Skeletal muscle tissue (tissue), 4 donors: Measurements from ENCODE around the gene IMPG1. TPM values are rescaled to one million over a fixed set of nuclear protein-coding genes. Genes with fewer than 3 reads are reported as not detected.

ENCODE experiments used
- H3K27ac ChIP-seq: one replicate; pipeline ENCODE4 v1.7.0; 2013; ENCODE audit warnings: mild to moderate bottlenecking, low read depth, low read length, inconsistent platforms
- H3K27me3 ChIP-seq, 3 donors: one replicate each; pipeline ENCODE4 v1.7.0; 2013; ENCODE audit warnings: low read length in 3 of 3; ENCODE audit not compliant: control insufficient read depth in 3 of 3, insufficient read depth in 3 of 3
- H3K36me3 ChIP-seq, 3 donors: one replicate each; pipeline ENCODE4 v1.7.0; 2013; ENCODE audit warnings: low read length in 3 of 3; ENCODE audit not compliant: control insufficient read depth in 3 of 3, insufficient read depth in 3 of 3
- H3K4me1 ChIP-seq, 3 donors: one replicate each; pipeline ENCODE4 v1.7.0; 2013; ENCODE audit warnings: low read length in 3 of 3, mild to moderate bottlenecking in 3 of 3; ENCODE audit not compliant: control insufficient read depth in 3 of 3, insufficient read depth in 3 of 3
- H3K4me3 ChIP-seq, 3 donors: one replicate each; pipeline ENCODE4 v1.7.0; 2013; ENCODE audit warnings: low read length in 3 of 3
- H3K9ac ChIP-seq, 3 donors: one replicate each; pipeline ENCODE4 v1.7.0; 2013; ENCODE audit warnings: low read length in 3 of 3, mild to moderate bottlenecking in 3 of 3, moderate library complexity in 2 of 3, low read depth in 1 of 3
- H3K9me3 ChIP-seq, 3 donors: one replicate each; pipeline ENCODE4 v1.7.0; 2013; ENCODE audit warnings: low read length in 3 of 3; ENCODE audit not compliant: control insufficient read depth in 3 of 3
- total RNA-seq: library from RNA; depleted of rRNA; stranded (reverse); fragments of >200 nt; gene quantifications from one replicate; pipeline ENCODE4 v1.2.3, GENCODE V29; 2014
- donor health status: Osteomylitis.

Gene IMPG1
- total RNA-seq, 1 donor from 2014 or later = 0.52 TPM

DNA sequence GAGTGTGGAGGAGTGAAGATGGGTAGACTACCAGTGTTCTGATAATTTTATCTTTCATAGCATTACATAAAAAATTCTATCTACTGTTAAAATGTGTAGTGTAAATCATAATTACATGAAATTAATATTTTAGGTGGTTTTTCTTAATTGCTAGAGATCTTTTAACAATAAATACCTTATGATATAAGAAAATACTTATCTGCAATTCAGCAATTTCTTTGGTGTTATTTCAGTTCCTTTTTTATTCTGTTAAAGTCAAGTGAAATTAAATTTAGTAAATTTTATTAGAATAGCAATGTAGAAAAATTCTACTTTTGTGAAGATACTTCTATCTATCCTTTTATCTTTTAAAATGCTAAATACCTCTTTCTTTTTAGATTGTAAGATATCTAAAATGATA is 104.3 kb downstream of the IMPG1 start:
- Histone ChIP-seq H3K27ac (no peak overlapping the region), H3K36me3 (no peaks in the 10 kb centered on the region), H3K9me3 (no peaks in the 10 kb centered on the region), H3K9ac (no peak overlapping the region), H3K27me3 (no peaks in the 10 kb centered on the region), H3K4me1 (no peaks in the 10 kb centered on the region), H3K4me3 (no peak overlapping the region)

GRCh38 chr6:75963569-75963968 is 108.9 kb downstream of the IMPG1 start:
- Histone ChIP-seq H3K4me1 (no peaks in the 10 kb centered on the region), H3K9ac (no peak overlapping the region), H3K9me3 (no peaks in the 10 kb centered on the region), H3K4me3 (no peak overlapping the region), H3K36me3 (no peaks in the 10 kb centered on the region), H3K27ac (no peak overlapping the region), H3K27me3 (no peaks in the 10 kb centered on the region)

DNA sequence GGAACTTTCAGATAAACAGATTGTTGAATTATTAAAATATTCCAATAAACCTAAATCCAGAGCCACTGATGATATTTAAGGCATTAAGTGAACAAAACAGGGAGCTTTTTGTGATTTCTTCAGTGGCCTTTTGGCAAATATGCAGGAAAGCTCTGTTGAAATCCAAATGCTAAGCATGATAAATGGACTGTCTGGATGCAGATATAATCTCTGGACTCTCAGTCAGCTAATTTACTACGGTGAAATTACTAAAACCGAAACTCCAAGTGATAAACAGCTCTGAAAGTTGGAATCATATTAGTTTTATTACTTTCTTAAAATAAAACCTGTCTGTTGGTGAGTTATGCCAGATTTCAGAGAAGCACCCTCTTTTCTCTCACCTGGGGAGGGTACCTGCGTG is 120.3 kb downstream of the IMPG1 start:
- H3K27me3 ChIP-seq = no peaks in the 10 kb centered on the region
- no peaks in the 10 kb centered on the region for H3K36me3 ChIP-seq
- H3K27ac ChIP-seq = no peak overlapping the region
- H3K9me3 ChIP-seq = no peaks in the 10 kb centered on the region
- H3K4me1 ChIP-seq = no peaks in the 10 kb centered on the region
- H3K4me3 ChIP-seq = no peak overlapping the region
- H3K9ac ChIP-seq = no peak overlapping the region

- H3K9ac ChIP-seq = no peak overlapping the region
- H3K27ac ChIP-seq = no peak overlapping the region
- no peak overlapping the region for H3K4me3 ChIP-seq
- H3K36me3 ChIP-seq = no peaks in the 10 kb centered on the region
- H3K27me3 ChIP-seq = peaks cover 0 to 2% (median 2%) of the 10 kb centered on the region in 3 donors
- H3K9me3 ChIP-seq = no peaks in the 10 kb centered on the region
- H3K4me1 ChIP-seq = no peaks in the 10 kb centered on the region
Measured at GRCh38 chr6:75947935-75948334, 124.5 kb downstream of the IMPG1 start.

GRCh38 chr6:75946146-75946831 is 126.2 kb downstream of the IMPG1 start:
- H3K4me1 ChIP-seq = no peaks in the 10 kb centered on the region
- no peak overlapping the region for H3K9ac ChIP-seq
- H3K4me3 ChIP-seq = no peak overlapping the region
- H3K9me3 ChIP-seq = no peaks in the 10 kb centered on the region
- H3K27me3 ChIP-seq = peaks cover 0 to 2% (median 2%) of the 10 kb centered on the region in 3 donors
- H3K36me3 ChIP-seq = no peaks in the 10 kb centered on the region
- no peak overlapping the region for H3K27ac ChIP-seq

DNA sequence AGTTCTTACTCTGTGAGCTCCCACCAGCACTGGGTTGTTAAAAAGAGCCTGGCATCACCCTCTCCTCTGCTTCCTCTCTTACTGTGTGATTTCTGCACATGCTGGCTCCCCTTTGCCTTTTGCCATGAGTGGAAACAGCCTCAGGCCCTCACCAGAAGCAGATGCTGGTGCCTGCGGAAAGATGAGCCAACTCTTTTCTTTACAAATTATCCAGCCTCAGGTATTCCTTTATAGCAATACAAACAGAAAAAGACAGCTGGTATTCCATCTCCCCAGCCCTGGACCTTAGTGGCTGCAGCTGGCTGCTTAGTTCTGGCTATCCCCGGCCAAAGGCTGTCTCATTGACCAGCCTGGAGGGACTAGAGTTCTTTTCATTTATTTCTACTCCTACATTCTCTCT is 129.1 kb downstream of the IMPG1 start:
- Histone ChIP-seq H3K4me3 (no peak overlapping the region), H3K27me3 (peaks cover 0 to 2% (median 2%) of the 10 kb centered on the region in 3 donors), H3K27ac (no peak overlapping the region), H3K4me1 (no peaks in the 10 kb centered on the region), H3K9ac (no peak overlapping the region), H3K9me3 (no peaks in the 10 kb centered on the region), H3K36me3 (no peaks in the 10 kb centered on the region)

- H3K36me3 ChIP-seq = no peaks in the 10 kb centered on the region
- H3K4me1 ChIP-seq = no peaks in the 10 kb centered on the region
- H3K4me3 ChIP-seq = no peak overlapping the region
- H3K9me3 ChIP-seq = no peaks in the 10 kb centered on the region
- H3K9ac ChIP-seq = no peak overlapping the region
- H3K27ac ChIP-seq = no peak overlapping the region
- H3K27me3 ChIP-seq = peaks cover 0 to 4% (median 3%) of the 10 kb centered on the region in 3 donors
Measured at GRCh38 chr6:75941509-75941908, 131.0 kb downstream of the IMPG1 start.

DNA sequence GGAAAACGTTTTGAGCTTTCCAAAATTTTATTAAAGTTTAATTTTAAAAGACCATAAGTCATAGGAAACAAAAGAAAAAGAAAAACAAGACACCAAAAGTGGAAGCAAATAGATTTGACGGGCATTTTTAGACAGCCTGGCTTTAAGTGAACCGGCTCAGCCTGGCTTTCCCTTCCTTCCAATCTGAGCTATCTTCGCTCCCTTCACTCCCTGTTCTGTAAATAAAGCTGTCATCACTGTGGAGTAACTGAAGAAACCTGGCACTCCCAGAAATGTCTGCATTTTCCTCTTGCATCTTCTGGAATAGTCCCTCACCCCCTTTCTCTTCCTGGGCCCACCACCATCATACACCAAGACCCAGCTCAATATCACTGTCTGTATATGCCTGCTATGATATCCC is 131.9 kb downstream of the IMPG1 start:
- Histone ChIP-seq H3K27me3 (peaks cover 0 to 4% (median 3%) of the 10 kb centered on the region in 3 donors), H3K36me3 (no peaks in the 10 kb centered on the region), H3K4me3 (no peak overlapping the region), H3K9ac (no peak overlapping the region), H3K4me1 (no peaks in the 10 kb centered on the region), H3K9me3 (no peaks in the 10 kb centered on the region), H3K27ac (no peak overlapping the region)

- H3K9ac ChIP-seq = no peak overlapping the region
- no peaks in the 10 kb centered on the region for H3K9me3 ChIP-seq
- H3K27me3 ChIP-seq = peaks cover 0 to 3% (median 2%) of the 10 kb centered on the region in 3 donors
- H3K4me1 ChIP-seq = peaks cover 4 to 9% (median 8%) of the 10 kb centered on the region in 3 donors
- no peaks in the 10 kb centered on the region for H3K36me3 ChIP-seq
- H3K4me3 ChIP-seq = no peak overlapping the region
- no peak overlapping the region for H3K27ac ChIP-seq
Measured at GRCh38 chr6:75937846-75938245, 134.6 kb downstream of the IMPG1 start.

DNA sequence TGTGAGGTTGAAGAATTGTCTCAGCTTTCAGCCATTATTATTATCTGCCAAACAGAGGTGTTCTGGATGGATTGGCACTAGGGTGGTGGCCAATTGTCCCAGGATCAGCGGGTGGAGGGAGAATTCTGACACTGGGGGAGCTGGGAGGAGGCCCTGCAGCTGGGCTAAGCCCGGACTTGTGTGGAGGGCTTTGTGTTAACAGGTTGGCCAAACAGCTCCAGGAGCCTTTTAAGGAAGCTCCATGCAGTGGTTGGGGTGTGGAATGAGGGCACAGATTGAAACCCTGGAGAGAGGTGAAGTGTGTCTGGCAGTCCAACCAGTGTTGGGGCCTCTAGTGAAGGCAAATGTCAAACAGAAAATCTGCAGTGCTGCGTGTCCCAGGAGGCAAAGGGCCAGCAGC is 135.8 kb downstream of the IMPG1 start:
- no peak overlapping the region for H3K4me3 ChIP-seq
- peaks cover 0 to 3% (median 2%) of the 10 kb centered on the region in 3 donors for H3K27me3 ChIP-seq
- H3K9me3 ChIP-seq = no peaks in the 10 kb centered on the region
- no peak overlapping the region for H3K9ac ChIP-seq
- H3K27ac ChIP-seq = no peak overlapping the region
- no peaks in the 10 kb centered on the region for H3K36me3 ChIP-seq
- H3K4me1 ChIP-seq = peaks cover 4 to 9% (median 8%) of the 10 kb centered on the region in 3 donors
